Measurements from ENCODE around the gene ZSWIM4. TPM values are rescaled to one million over a fixed set of nuclear protein-coding genes. Genes with fewer than 3 reads are reported as not detected.
"Not testable (repeated sequence)": the region's sequence is repeated elsewhere in the genome, so short reads cannot be mapped to it uniquely, and the experiment has no call there.

The ZSWIM4 gene
- total RNA-seq, 1 experiment from 2014 or later = 9.8 TPM

DNA sequence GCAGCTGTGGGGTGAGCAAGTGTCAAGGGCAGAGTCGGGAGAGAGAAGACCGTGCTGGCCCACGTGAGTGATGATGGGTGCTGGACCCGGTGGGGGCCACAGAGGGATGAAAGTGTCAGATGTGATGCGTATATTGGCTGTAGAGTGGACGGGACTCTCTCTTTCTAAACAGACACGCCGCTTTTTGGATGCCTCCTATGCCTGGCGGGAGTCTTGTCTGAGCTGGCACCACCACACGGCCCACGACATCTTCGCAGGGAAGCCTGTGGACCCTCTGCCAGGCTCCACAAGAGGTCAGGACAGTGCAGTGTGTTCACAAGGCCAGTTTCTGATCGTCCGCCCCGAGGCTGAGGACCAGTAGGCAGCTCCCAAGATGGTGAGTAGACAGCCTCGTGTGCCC is 43.8 kb upstream of the ZSWIM4 start:
- ChIA-PET POLR2A (ENCODE audit: low non-redundant PET) (no interaction called here), CTCF (no interaction called here)
- Histone ChIP-seq H3K4me1 (ENCODE audit: insufficient read depth, low read length, poor library complexity, severe bottlenecking) (peaks cover 5% of the 10 kb centered on the region), H3K27ac (ENCODE audit: low read depth, low read length, poor library complexity, severe bottlenecking) (no peak overlapping the region), H3K27me3 (replicated peaks; ENCODE audit: insufficient read depth, low read depth, low read length, poor library complexity) (no peaks in the 10 kb centered on the region), H3K9me3 (ENCODE audit: low read depth, low read length, poor library complexity, severe bottlenecking) (peaks cover 4% of the 10 kb centered on the region), H3K36me3 (ENCODE audit: insufficient read depth, low read length, poor library complexity, severe bottlenecking) (peaks cover 22% of the 10 kb centered on the region), H3K4me3 (ENCODE audit: low read depth, low read length, poor library complexity, severe bottlenecking) (no peak overlapping the region)
- TF ChIP-seq EZH2 (IDR thresholded peaks at IDR 0.05; ENCODE audit: borderline replicate concordance, low read depth, low read length, poor library complexity, severe bottlenecking) = no peak
- TF ChIP-seq CTCF (conservative IDR thresholded peaks at IDR 0.05; ENCODE audit: low read depth, low read length) = no peak
- BruUV-seq (replicated peaks) = no TSS peak
- intact Hi-C loops (cut with micrococcal nuclease; ENCODE audit: unreplicated experiment) = no loop called here
- no peak for DNase-seq (ENCODE audit: low spot score)

GRCh38 chr19:13753622-13754021 is 41.6 kb upstream of the ZSWIM4 start:
- H3K27me3 ChIP-seq (replicated peaks; ENCODE audit: insufficient read depth, low read depth, low read length, poor library complexity); H3K4me3 ChIP-seq (ENCODE audit: low read depth, low read length, poor library complexity, severe bottlenecking); H3K4me1 ChIP-seq (ENCODE audit: insufficient read depth, low read length, poor library complexity, severe bottlenecking); intact Hi-C loops (cut with micrococcal nuclease; ENCODE audit: unreplicated experiment); H3K27ac ChIP-seq (ENCODE audit: low read depth, low read length, poor library complexity, severe bottlenecking); POLR2A ChIA-PET (ENCODE audit: low non-redundant PET); BruUV-seq (replicated peaks); DNase-seq (ENCODE audit: low spot score); CTCF ChIA-PET; H3K9me3 ChIP-seq (ENCODE audit: low read depth, low read length, poor library complexity, severe bottlenecking): not testable (repeated sequence)
- H3K36me3 ChIP-seq (ENCODE audit: insufficient read depth, low read length, poor library complexity, severe bottlenecking) = peaks cover 41% of the 10 kb centered on the region

GRCh38 chr19:13756210-13756609 is 39.0 kb upstream of the ZSWIM4 start:
- H3K9me3 ChIP-seq (ENCODE audit: low read depth, low read length, poor library complexity, severe bottlenecking) = no peaks in the 10 kb centered on the region
- peaks cover 53% of the 10 kb centered on the region for H3K36me3 ChIP-seq (ENCODE audit: insufficient read depth, low read length, poor library complexity, severe bottlenecking)
- no peak overlapping the region for H3K4me3 ChIP-seq (ENCODE audit: low read depth, low read length, poor library complexity, severe bottlenecking)
- DNase-seq (ENCODE audit: low spot score) = no peak
- no peak overlapping the region for H3K27ac ChIP-seq (ENCODE audit: low read depth, low read length, poor library complexity, severe bottlenecking)
- ChIA-PET CTCF (no interaction called here), POLR2A (ENCODE audit: low non-redundant PET) (no interaction called here)
- no TSS peak for BruUV-seq (replicated peaks)
- H3K4me1 ChIP-seq (ENCODE audit: insufficient read depth, low read length, poor library complexity, severe bottlenecking) = no peaks in the 10 kb centered on the region
- H3K27me3 ChIP-seq (replicated peaks; ENCODE audit: insufficient read depth, low read depth, low read length, poor library complexity) = no peaks in the 10 kb centered on the region
- TF ChIP-seq EZH2 (IDR thresholded peaks at IDR 0.05; ENCODE audit: borderline replicate concordance, low read depth, low read length, poor library complexity, severe bottlenecking) = no peak
- no peak for TF ChIP-seq CTCF (conservative IDR thresholded peaks at IDR 0.05; ENCODE audit: low read depth, low read length)
- intact Hi-C loops (cut with micrococcal nuclease; ENCODE audit: unreplicated experiment) = no loop called here
